Kidney capillary endothelial cell (primary cell): ENCODE data around the gene OTOP3.
"Not testable (repeated sequence)": the region's sequence is repeated elsewhere in the genome, so short reads cannot be mapped to it uniquely, and the experiment has no call there.

Experiments
- DNase-seq: peaks from one replicate; pipeline ENCODE4 v3.0.0-alpha.2; 2018; ENCODE audit warnings: low spot score

OTOP3 gene

DNA sequence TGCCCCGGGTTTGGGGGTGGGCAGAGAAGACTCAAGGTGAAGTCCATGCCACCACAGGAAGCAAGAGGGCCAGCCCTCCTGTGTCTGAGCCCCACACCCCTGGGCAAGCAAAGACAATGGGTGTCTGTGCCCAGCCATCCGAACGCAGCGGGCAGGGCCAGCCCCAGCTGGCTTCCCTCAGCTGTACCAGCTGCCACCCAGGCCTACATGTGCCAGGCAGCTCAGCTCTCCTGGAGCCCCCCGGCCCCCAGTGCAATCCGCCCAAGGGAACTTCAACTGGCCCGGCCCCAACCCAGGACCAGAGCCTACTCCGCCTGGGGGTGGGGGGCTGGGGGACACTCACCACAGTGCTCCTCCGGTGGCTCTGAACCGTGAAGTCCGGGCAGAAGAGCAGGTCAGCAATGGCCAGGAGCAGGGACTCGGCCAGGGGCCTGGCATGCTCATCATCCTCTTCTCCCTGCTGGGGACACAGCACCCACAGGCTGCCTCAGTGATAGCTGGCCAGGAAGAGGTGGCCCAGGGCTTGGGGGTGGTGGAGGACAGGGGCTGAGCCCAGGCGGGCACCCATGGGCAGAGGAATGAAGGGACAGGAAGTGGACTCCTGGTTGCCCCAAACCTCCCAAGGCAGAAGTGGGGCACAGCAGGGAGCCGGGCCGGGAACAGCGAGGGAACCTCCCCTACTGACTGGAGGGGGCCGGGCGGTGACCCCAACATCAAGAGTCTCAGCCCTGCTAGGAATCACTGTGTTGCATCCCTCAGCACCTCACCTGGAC is 27.1 kb downstream of the OTOP3 start:
- DNase-seq: no peak

DNA sequence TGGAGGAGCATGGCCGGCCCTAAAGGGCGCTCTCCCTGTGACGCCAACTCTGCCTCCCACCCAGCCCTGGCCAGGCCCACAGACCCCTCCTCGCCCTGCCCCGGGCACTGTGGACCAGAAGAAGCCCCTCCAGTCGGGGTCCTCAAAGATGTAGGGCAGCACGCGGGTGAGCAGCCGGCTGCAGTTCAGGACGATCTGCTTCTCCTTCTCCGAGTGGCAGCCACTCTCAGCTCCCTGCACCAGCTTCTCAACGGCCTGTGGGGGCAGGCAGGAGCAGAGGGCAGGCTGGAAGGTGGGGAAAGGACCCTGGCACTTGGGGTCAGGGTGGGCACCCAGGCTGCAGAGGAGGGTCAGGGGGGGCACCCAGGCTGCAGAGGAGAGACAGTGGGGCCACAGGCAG is 28.0 kb downstream of the OTOP3 start:
- DNase-seq: no peak

DNA sequence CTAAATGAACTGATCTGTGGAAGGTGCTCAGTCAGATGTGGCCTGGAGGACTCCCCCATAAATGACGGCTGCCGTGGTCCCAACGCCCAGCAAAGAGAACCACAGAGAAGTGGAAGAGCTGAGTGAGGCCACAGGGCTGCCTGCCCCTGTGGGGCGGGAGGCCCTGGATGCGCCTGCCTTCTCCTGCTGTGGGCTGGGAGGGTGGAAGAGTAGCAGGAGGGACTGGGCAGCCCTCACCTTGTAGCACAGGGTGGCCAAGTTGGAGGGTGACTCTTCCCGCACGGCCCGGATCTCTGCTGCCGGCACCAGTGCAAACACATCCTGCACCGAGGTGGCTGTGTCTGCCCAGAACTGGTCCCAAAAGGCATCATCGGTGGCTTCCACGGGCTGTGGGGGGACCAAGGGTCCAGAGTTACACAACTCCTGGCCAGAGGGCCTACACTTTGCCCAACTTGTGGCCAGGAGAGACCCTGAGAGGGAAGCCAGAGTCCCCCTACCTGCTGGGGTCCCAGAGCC is 28.6 kb downstream of the OTOP3 start:
- DNase-seq: no peak

DNA sequence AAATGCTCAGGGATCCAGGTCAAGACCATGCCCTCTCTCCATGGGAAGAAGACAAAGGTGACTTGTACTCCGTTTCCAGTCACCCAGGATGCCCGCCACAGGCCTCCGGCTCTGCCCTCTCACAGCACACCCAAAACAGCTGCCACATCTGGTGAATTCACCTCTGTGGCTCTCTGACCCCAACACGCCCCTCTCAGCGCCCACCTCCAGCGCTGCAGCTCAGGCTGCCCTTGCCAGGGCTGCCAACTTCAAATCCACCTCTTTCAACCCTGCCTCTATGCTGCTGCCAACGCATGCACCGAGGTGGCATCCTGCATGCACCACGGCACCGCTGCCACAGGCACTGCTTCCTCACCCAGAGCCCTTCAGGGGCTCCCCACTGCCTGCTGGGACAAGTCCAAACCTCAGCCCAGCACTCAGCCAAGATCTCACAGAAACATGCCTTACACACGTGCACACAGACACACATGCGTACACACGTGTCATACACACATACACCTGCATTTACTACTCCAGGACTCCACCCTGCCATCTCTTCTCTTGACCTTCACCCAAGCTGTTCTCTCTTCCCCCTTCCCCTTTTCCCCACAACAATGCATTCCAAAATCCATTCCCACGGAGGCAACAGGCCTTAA is 29.4 kb downstream of the OTOP3 start:
- DNase-seq: no peak

DNA sequence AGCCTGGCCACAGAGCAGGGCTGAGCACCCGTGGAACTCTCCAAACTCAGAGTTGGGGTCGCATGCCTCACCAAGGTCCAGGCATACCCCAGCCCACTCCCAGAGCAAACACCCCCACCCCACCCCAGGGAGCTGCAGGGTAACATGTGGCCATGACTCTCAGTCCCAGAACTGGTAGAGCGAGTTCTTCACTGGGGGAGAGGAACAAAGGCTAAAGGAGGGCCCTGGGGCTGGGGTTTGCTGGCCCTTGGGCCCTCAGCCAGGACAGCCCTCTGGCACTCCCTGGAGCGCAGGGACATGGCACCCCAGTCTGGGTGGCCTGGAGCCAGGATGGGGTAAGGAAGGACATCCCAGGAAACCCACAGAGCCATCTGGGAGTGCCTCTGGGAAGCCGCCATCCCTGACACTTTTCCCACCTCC is 32.7 kb downstream of the OTOP3 start:
- DNase-seq: no peak

DNA sequence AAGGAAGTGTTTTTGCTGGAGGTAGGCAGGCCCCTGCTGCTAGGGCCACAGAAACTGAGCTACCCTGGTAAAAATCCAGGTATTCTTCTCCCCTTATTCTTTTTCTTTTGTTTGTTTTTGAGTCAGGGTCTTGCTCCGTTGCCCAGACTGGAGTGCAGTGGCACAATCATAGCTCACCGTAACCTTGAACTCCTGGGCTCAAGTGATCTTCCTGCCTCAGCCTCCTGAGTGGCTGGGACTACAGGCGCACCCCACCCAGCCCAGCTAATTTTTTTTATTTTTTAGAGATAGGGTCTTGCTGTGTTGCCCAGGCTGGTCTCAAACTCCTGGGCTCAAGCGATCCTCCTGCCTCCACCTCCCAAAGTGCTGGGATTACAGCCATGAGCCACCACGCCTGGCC is 33.8 kb downstream of the OTOP3 start:
- DNase-seq: not testable (repeated sequence)

DNA sequence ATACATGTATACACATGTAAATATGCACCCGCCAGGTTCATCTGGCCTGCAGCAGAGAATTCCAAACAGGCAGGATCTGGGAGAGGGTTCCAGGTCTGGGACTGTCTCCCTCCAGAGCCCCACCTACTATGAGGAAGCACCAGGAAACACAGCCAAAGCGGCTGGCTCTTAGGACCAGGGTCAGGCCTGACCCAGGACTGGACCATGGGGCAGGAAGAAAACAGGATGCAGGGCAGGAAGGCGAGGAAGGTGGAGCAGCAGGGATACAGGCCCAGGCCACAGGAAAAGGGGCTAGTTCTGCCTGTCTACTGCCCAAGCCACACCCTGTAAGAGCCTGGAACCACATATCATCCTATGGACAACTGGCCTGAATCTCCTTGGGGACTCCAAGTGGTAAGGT is 34.7 kb downstream of the OTOP3 start:
- no peak for DNase-seq

DNA sequence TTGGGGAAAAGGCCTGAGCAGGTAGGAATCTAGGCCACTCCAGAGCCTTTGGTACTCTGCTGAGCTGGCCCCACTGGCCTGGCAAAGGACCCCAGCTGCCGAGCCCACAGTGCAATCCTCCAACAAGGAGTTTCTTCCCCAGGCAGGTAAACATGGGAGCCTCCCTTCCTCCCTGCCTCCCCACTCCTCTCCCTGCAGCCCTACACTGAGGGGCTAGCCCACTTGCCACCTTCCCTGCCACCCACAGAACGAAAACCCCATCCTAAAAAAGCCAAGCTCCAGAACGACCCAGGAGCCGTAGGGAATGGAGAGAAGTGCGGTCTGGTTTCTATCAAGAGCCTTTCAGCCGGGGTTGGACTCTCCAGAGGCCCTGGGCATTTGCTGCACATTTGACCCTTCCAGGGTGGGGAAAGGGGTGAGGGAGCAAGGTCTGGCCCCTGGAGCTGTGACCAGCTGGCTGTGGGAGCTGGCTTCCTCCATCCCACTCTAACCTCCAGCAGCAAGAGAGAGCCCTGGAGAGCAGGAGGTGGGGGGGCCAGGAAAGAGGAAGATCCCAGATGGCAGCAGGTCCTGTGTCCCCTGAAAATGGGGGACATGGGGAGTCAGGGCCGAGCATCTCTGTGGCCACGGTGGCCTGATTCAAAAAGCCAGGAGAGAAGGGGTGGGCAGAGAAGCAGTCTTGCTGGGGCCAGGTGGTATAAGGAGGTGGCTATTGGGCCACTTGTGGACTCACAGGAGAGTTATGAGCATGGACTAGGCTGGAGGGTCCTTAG is 35.6 kb downstream of the OTOP3 start:
- DNase-seq: no peak

DNA sequence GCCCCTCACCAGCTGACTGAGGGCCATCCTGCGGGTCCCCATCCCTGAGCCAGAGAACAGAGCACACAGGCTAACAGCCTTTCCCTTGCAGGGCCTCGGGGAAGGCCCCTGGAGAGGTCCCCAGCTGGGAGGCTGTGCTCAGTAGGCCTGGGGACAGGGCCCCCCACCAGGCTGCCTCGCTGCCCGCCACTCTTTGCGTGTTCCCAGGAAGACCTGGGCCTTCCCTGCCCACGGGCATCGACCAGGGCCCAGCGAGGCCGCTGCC is 36.1 kb downstream of the OTOP3 start:
- DNase-seq: no peak

DNA sequence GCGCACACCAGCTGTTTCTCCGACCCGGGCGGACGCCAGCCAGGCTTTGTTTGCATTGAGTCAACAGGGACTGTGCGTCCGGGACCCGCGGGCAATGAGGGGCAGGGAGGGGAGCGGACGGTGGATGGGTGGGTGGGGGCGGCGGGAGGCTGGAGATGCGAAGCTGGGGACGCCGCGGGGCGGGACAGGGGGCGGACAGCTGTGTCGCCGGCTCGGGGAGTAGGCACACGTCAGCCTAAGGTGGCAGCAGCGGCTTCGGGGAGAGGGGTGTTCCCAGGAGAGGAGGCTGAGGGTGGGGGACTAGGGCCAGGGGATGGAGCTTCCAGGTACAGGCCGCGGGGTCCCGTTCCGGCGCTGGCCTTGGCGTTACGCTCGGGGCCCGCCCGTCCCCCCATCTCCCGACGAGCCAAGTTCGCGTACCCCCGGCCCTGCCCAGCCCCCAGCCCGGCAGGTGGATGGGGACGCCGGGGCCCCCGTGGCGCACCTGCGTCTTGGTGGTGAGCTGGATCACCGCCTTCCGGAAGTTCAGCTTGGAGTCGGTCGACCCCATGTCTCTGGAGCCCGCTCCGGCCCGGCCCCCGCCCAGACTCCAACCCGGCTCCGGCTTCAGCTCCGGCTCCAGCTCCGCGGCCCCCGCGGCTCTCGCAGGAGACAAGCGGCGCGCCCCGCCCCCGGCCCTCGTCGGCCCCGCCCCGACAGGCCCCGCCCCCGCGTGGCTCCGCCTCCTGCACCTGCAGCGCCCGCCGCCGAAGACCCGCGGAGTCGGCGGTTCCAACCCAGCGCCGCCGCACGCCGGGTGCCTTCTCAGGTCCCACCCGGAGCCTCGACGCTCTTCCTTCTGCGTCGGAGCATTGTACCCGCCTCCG is 36.6 kb downstream of the OTOP3 start, which contains the start of gene HID1:
TSS of gene HID1 (minus strand) at position 653 of the 866 bp plus-strand sequence. CDS start at position 550, 103 bp downstream.
- DNase-seq: peak; percentile 50

DNA sequence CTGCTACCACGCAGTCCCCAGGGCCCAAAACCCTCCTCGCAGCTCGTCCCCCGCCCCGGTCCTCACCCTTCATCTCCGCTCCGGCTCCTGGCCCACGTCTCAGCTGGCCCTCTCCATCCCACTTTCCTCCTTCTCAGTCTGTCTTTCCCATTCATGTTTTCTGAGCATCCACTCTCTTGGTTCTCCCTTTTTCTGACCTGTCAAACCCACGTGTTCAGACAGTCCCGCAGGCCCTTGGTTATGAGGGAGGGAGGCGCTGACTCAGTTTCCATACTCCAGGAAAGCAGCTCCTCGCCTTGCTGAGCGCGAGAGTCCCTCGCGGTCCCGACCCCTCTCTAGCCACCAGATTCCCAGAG is 37.3 kb downstream of the OTOP3 start:
- no peak for DNase-seq

DNA sequence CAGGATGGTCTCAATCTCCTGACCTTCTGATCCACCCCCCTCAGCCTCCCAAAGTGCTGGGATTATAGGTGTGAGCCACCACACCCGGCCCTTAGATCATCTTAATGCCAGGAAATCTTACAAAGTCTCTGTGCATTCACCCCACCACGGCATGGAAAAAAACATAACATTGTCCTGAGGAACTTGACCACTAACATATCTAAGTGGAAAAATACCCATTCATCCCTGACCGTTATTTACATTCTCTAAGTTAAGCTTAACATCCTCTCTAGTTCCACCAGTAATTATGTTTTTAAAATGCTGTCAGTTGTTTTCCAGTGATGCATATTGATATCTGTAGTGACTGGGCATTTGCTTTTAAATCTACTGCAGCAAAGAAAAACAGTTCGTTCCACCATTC is 40.2 kb downstream of the OTOP3 start:
- no peak for DNase-seq

DNA sequence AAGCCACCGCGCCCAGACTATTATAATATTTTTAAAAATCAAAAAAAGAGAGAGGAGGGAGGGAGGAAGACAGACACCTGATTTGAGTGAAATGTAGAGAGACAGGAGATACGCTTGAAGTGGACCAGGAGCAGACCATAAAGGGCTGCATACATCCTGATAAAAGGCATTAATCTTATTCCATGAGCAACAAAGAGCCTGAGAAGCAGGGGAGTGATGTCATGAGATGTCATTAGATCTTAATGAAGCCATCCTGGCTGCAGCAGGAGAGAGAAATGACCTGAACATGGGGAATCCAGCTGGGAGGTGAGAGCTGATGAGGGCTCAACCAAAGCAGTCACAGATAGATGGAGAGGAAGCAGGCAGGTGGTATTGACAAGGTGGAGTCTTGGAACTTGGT is 42.1 kb downstream of the OTOP3 start:
- no peak for DNase-seq

DNA sequence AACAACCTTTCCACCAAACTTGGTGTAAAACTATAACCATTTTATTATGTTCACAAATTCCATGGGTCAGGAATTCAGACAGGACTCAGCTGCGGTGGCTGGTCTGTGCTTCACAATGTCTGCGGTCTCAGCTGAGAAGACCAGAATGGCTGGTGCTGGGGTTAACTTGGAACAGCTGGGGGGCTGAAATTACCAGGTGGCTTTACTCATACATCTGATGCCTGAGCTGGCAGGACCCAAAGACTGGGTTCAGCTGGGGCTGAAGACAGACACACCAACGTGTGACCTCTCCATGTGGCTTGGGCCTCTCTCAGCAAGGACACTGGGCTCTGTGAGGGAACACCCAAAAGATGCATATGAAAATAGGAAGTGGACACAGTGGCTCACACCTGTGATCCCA is 42.5 kb downstream of the OTOP3 start:
- no peak for DNase-seq

DNA sequence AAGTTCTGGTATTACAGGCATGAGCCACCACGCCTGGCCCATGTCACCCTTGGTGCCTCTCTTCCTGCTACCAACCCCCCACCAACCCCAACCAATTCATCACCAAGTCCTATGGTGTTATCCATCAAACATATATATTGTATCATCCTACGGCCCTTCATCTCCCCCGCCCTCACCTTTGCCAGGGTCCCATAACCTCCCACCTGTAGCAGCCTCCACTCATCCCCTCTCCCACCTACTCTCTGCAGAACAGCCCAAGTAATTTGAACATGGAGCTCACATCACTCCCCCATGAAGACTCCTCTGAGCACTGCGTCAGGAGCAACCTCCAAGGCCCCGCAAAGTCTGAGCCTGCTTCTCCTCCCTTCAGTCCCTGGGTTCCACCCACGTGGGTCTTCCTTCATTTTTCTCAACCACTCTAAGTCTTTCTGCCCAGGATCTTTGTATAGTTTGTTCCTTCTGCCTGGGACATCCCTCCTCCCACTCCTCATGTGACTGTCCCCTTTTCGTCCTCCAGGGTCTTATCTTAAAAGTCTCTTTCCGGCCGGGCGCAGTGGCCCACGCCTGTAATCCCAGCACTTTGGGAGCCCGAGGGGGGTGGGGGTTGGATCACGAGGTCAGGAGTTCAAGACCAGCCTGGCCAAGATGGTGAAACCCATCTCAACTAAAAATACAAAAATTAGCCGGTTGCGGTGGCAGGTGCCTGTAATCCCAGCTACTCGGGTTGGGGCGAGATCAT is 43.9 kb downstream of the OTOP3 start:
- DNase-seq: no peak

DNA sequence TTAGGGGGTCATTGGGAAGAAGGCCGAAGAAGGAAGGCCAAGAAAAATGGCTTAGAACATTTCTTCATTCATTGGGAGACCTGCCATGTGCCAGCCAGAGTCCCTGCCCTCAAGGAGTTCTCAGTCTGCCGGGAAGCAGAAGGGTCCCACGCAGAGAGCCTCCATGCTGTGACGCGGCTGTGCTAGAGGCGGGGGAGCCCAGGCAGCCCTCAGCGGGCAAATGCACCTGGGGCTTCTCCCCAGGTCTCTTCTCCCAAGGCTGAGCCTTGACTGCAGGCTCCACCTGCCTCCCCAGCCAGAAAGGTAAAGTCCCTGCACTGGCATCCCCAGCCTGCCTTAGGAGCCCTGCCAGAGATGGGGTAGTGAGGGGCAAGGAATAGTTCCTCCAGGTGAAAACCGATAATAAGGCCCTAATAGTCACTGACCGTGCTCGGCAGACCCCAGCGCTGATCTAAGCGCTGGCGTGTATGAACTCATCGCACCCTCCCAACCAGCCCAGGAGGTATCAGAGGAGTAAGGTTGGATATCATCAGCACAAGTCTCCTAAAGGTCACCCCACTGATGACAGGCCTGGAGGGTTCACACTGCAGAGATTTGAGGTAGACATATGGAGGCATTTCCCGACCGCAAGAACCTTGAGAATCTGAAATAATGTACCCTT is 45.8 kb downstream of the OTOP3 start:
- no peak for DNase-seq

DNA sequence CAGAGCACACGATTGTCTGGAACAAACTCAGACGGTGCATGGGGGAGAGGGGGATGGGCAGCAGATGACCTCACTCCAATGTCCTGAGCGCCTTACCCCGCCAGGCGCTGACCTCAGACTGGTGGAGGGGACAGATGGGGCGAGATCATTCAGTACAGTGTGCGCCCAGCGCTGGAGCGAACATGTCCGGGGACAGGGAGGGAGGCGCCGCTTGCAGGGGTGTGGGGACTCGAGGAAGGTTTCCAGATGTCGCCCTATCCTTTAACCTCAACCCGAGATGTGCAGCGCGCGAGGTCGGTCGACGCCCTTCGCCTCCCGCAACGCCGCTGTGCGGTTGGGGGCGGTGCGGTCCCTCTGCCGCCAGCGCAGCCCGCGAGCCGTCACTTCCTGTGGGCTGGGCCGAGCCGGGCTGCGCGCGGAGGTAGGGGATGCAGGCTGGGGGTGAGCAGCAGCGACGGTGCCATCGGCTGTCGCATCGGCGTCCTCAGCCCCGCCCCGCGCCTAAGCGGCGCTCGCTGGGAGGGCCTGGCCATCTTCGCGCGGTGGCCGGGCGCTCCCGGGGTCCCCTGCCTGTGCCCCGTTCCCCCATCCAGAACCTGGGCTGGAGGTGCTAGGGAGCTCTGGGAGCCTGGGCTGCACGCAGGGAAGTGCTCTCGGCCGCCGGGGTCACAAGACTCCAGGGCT is 46.4 kb downstream of the OTOP3 start:
- peak; percentile 72 for DNase-seq

DNA sequence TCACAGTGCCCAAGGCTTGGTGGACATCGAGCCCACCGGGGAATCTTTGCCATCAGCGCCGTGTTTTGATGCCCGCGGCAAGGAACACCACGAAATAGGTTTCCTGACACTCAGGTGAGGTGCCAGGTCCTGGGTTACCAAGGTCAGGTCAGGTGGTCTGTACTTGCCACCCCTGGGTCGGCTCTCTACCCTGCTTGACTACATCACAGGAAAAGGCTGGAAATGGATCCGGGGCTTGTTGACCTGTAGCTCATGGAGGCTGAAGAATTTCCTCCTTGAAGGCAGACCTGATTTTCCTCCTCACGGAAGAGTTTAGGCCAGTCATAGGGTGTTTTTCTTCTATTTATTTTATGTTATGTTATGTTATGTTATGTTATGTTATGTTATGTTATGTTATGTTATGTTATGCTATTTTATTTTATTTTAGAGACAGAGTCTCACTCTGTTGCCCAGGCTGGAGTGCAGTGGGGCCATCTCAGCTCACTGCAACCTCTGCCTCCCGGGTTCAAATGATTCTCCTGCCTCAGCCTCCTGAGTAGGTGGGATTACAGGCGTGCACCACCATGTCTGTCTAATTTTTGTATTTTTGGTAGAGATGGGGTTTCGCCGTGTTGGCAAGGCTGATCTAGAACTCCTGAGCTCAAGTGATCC is 47.1 kb downstream of the OTOP3 start:
- DNase-seq: not testable (repeated sequence)

DNA sequence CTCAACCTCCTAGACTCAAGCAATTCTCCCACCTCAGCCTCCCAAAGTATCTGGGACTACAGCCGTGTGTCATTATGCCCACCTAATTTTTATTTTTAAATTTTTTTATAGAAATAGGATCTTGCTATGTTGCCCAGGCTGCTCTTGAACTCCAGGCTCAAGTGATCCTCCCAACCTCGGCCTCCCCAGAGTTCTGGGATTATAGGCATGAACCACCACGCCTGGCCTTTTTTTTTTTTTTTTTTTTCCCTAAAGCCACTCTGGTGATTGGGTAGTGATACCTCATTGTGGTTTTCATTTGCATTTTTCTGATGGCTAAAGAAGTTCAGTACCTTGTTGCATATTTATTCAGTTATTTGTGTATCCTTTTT is 50.5 kb downstream of the OTOP3 start:
- no peak for DNase-seq

DNA sequence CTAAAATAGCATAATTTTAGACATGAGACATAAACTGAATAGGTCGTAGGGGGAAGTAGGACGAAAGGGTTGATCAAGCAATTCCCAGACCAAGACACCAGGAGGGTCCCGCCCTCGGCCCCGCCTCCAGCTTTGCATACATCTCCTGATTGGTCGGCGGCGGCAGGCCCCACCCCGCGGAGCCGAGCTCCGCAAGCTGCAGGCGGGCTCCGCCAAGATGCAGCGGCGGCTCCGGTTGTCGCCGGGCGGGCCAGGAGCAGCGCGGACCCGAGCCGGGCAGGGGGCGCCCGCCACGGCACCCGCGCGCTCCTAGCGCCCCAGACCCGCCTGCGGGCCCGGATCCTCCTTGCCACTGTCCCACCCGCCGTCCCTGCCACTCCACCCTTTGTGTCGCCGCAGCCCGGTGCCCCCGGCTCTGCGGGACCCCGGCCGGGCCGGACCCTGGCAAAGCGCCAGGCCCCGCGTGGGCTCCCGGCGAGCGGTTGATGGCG is 51.8 kb downstream of the OTOP3 start, which contains the start of gene CDR2L:
TSS of gene CDR2L (plus strand) at position 215 of the 491 bp plus-strand sequence. CDS start 412 bp downstream, outside the sequence.
- DNase-seq: peak; percentile 95
